G401 (cell line): ENCODE measurements around the gene CHD8. TPM values are rescaled to one million over a fixed set of nuclear protein-coding genes. Genes with fewer than 3 reads are reported as not detected.
"Not testable (repeated sequence)": the region's sequence is repeated elsewhere in the genome, so short reads cannot be mapped to it uniquely, and the experiment has no call there.

ENCODE experiments used
- DNase-seq: peaks from one replicate; pipeline ENCODE4 v3.0.0-alpha.2; 2015; ENCODE audit warnings: low spot score
- in situ Hi-C: cut with HindIII; loops from 2 replicates; pipeline ENCODE4 v1.10.0; 2016; ENCODE audit warnings: low sequenced_read_pairs, mixed read lengths
- total RNA-seq: library from RNA; depleted of rRNA; stranded (reverse); fragments of >200 nt; shearing (Covaris generic); gene quantifications from 2 replicates; pipeline ENCODE4 v1.2.3, GENCODE V29; 2014; rRNA removed

Gene CHD8
- 54.4 and 65.0 TPM in 2 replicates for total RNA-seq

- DNase-seq = peak; percentile 100
- in situ Hi-C loops = no loop called here
Measured at GRCh38 chr14:21455912-21456667, at the start of gene CHD8. Gene CHD8, minus strand, starts transcription at chr14:21456123. Its CDS starts 24,480 bp downstream, at chr14:21431643.

GRCh38 chr14:21505012-21505553 lies 49.2 kb upstream of the CHD8 start:
- no peak for DNase-seq
- in situ Hi-C loops = no loop called here

- in situ Hi-C loops = no loop called here
- no peak for DNase-seq
Measured at GRCh38 chr14:21503376-21503775, 47.5 kb upstream of the CHD8 start.

- in situ Hi-C loops = no loop called here
- DNase-seq = no peak
Measured at GRCh38 chr14:21501568-21501967, 45.6 kb upstream of the CHD8 start.

GRCh38 chr14:21498540-21499526 lies 42.9 kb upstream of the CHD8 start:
- in situ Hi-C loops = no loop called here
- DNase-seq = peak; percentile 56

- no peak for DNase-seq
- in situ Hi-C loops = no loop called here
Measured at GRCh38 chr14:21496453-21496852, 40.5 kb upstream of the CHD8 start.

- in situ Hi-C loops = no loop called here
- DNase-seq = no peak
Measured at GRCh38 chr14:21494902-21495762, 39.2 kb upstream of the CHD8 start.

GRCh38 chr14:21486640-21487087 lies 30.7 kb upstream of the CHD8 start:
- in situ Hi-C loops = no loop called here
- no peak for DNase-seq

GRCh38 chr14:21476925-21477681 lies 21.2 kb upstream of the CHD8 start, which contains the start of the genes RAB2B and TOX4:
Gene RAB2B, minus strand, starts transcription at chr14:21476959. Its CDS starts 87 bp downstream, at chr14:21476872.
Gene TOX4, plus strand, starts transcription at chr14:21477195. Its CDS starts 84 bp downstream, at chr14:21477279.
- in situ Hi-C loops = no loop called here

GRCh38 chr14:21476523-21476924 lies 20.6 kb upstream of the CHD8 start:
- DNase-seq = no peak

More at GRCh38 chr14:21476925-21477681, 21.2 kb upstream of the CHD8 start, which contains the start of the genes RAB2B and TOX4:
- peak; percentile 100 for DNase-seq

GRCh38 chr14:21475767-21476522 lies 20.0 kb upstream of the CHD8 start:
- in situ Hi-C loops = no loop called here
- DNase-seq = no peak

More at GRCh38 chr14:21476523-21476924, 20.6 kb upstream of the CHD8 start:
- in situ Hi-C loops = no loop called here

- no peak for DNase-seq
- in situ Hi-C loops = no loop called here
Measured at GRCh38 chr14:21467616-21468015, 11.7 kb upstream of the CHD8 start.

GRCh38 chr14:21455592-21455911 lies 371 bp downstream of the CHD8 start:
- in situ Hi-C loops = no loop called here
- no peak for DNase-seq

- peak; percentile 6 for DNase-seq
- in situ Hi-C loops = no loop called here
Measured at GRCh38 chr14:21454843-21455544, 929 bp downstream of the CHD8 start.

- in situ Hi-C loops = no loop called here
- no peak for DNase-seq
Measured at GRCh38 chr14:21449899-21450216, 6.1 kb downstream of the CHD8 start.

GRCh38 chr14:21442657-21443056 lies 13.3 kb downstream of the CHD8 start:
- DNase-seq, in situ Hi-C loops: not testable (repeated sequence)

- in situ Hi-C loops = no loop called here
- DNase-seq = no peak
Measured at GRCh38 chr14:21440859-21441258, 15.1 kb downstream of the CHD8 start.
